Middle frontal gyrus (tissue), 1 donor: ENCODE results near the gene PLPP3.

Experiments used
- DNase-seq: peaks from one replicate; pipeline ENCODE4 v3.0.0-alpha.2; 2015; ENCODE audit warnings: low spot score; ENCODE audit errors: extremely low spot score

The PLPP3 gene

GRCh38 chr1:56576880-56577405, 2.4 kb downstream of the PLPP3 start:
- DNase-seq = no peak

- DNase-seq = no peak
These were observed 3.5 kb downstream of the PLPP3 start for GRCh38 chr1:56575865-56576264.

- no peak for DNase-seq
These were observed 4.6 kb downstream of the PLPP3 start for GRCh38 chr1:56574794-56575193.

- DNase-seq = no peak
These were observed 6.1 kb downstream of the PLPP3 start for GRCh38 chr1:56573311-56573710.

GRCh38 chr1:56572334-56573050, 6.9 kb downstream of the PLPP3 start:
- no peak for DNase-seq

- DNase-seq = no peak
These were observed 7.9 kb downstream of the PLPP3 start for GRCh38 chr1:56571448-56571847.

- DNase-seq = no peak
These were observed 8.4 kb downstream of the PLPP3 start for GRCh38 chr1:56570924-56571372.

- DNase-seq = no peak
These were observed 9.7 kb downstream of the PLPP3 start for GRCh38 chr1:56569661-56570060.

- DNase-seq = no peak
These were observed 12.4 kb downstream of the PLPP3 start for GRCh38 chr1:56566994-56567393.

- no peak for DNase-seq
These were observed 13.2 kb downstream of the PLPP3 start for GRCh38 chr1:56566061-56566744.

GRCh38 chr1:56564615-56565014, 14.7 kb downstream of the PLPP3 start:
- DNase-seq = no peak

- DNase-seq = no peak
These were observed 15.8 kb downstream of the PLPP3 start for GRCh38 chr1:56563568-56563967.

- DNase-seq = no peak
These were observed 16.4 kb downstream of the PLPP3 start for GRCh38 chr1:56562891-56563452.

- DNase-seq = no peak
These were observed 17.9 kb downstream of the PLPP3 start for GRCh38 chr1:56561227-56562019.

GRCh38 chr1:56557746-56558145, 21.6 kb downstream of the PLPP3 start:
- DNase-seq = no peak

GRCh38 chr1:56555448-56555847, 23.9 kb downstream of the PLPP3 start:
- DNase-seq = no peak

GRCh38 chr1:56553046-56553445, 26.3 kb downstream of the PLPP3 start:
- no peak for DNase-seq

- no peak for DNase-seq
These were observed 27.0 kb downstream of the PLPP3 start for GRCh38 chr1:56552349-56552748.

GRCh38 chr1:56551691-56552090, 27.7 kb downstream of the PLPP3 start:
- DNase-seq = no peak

GRCh38 chr1:56550859-56551188, 28.5 kb downstream of the PLPP3 start:
- no peak for DNase-seq

- no peak for DNase-seq
These were observed 29.1 kb downstream of the PLPP3 start for GRCh38 chr1:56550138-56550858.
